GM21619 (cell line): ENCODE data around the gene GCNT1.
"Not testable (repeated sequence)": the region's sequence is repeated elsewhere in the genome, so short reads cannot be mapped to it uniquely, and the experiment has no call there.

Source experiments
- ATAC-seq: cut with Tn5 transposase; IDR thresholded peaks from one replicate; pipeline ENCODE4 v1.9.1; 2021; ENCODE audit not compliant: unreplicated experiment

Gene GCNT1

GRCh38 chr9:76458903-76459693 is at the start of gene GCNT1:
TSS of gene GCNT1 (plus strand) at chr9:76459182. CDS start at chr9:76502382, 43,200 bp downstream.
- peak; percentile 82 for ATAC-seq

DNA sequence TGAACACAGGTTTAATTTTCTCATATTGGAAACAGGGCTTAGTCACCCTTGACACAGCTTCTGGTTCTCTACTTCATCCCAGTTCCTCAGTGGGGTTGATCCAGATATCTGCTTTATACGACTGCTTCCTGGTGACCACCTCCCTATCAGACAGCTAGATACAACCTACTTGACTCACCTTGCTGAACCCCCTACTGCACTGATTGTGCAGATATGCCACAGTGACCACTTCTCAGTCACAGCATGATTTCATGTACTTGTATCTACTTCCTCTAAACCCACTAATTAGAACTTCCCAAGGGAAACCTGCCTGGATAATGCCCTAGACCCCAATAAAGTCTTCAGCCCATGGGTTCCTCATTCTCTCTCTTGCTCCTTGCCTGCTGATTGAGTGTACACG is 46.3 kb upstream of the GCNT1 start:
- no peak for ATAC-seq

- no peak for ATAC-seq
Measured at GRCh38 chr9:76413658-76414057, 45.3 kb upstream of the GCNT1 start.

GRCh38 chr9:76414661-76415060 is 44.3 kb upstream of the GCNT1 start:
- ATAC-seq, result peak; percentile 75

DNA sequence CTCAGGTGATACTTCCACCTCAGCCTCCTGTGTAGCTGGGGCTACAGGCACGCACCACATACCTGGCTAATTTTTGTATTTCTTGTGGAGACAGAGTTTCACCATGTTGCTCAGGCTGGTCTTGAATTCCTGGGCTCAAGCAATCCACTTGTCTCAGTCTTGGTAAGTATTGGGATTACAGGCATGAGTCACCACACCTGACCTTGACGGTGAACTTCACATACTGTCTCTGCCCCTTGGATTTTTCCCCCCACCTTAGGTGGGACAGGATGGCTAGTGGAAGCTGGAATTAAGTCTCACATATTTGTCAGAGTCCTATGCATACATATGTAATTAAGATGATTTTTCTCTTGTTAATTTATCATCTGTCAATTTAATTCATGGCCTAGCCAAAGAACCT is 43.8 kb upstream of the GCNT1 start:
- no peak for ATAC-seq

- ATAC-seq, result no peak
Measured at GRCh38 chr9:76415731-76416130, 43.3 kb upstream of the GCNT1 start.

- ATAC-seq, result no peak
Measured at GRCh38 chr9:76417394-76417793, 41.6 kb upstream of the GCNT1 start.

- ATAC-seq, result no peak
Measured at GRCh38 chr9:76419782-76420380, 39.1 kb upstream of the GCNT1 start.

- ATAC-seq, result no peak
Measured at GRCh38 chr9:76423216-76424177, 35.5 kb upstream of the GCNT1 start.

DNA sequence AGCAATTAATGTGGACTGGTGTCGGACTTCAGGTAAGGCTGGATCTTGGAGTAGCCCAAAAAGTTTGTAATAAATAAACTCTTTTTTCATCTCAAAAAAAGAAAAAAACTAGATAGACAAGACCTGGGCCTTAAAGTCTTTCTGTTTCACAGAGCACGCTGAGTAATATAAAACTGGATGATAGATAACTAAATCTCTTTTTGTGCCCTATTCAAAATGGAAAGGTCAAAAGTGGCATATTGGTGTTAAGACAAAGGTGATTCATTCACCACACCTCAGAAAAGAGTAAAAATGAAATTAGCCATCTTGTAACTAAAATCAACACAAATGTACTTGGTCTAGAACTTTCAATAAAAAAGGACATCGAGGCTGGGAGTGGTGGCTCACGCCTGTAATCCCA is 34.5 kb upstream of the GCNT1 start:
- ATAC-seq, result no peak

DNA sequence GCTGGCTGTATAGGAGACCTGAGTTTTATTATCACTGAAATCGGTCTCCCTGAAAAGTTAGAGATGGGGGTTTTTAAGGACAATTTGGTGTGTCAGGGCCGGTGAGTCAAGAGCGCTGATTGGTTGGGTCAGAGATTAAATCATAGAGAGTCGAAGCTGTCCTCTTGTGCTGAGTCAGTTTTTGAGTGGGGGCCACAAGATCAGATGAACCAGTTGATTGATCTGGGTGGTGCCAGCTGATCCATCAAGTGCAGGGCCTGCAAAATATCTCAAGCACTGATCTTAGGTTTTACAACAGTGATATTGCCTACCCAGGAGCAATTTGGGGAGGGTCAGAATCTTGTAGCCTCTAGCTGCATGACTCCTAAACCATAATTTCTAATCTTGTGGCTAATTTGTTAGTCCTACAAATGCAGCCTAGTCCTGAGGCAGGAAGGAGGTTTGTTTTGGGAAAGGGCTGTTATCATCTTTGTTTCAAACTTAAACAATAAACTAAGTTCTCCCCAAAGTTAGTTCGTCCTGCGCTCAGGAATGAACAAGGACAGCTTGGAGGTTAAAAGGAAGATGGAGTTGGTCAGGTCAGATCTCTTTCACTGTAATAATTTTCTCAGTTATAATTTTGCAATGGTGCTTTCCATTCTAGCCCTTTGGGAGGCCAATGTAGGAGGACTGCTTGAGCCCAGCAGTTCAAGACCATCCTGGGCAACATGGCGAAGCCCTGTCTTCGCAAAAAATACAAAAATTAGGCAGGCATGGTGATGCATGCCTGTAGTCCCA is 33.1 kb upstream of the GCNT1 start:
- no peak for ATAC-seq

DNA sequence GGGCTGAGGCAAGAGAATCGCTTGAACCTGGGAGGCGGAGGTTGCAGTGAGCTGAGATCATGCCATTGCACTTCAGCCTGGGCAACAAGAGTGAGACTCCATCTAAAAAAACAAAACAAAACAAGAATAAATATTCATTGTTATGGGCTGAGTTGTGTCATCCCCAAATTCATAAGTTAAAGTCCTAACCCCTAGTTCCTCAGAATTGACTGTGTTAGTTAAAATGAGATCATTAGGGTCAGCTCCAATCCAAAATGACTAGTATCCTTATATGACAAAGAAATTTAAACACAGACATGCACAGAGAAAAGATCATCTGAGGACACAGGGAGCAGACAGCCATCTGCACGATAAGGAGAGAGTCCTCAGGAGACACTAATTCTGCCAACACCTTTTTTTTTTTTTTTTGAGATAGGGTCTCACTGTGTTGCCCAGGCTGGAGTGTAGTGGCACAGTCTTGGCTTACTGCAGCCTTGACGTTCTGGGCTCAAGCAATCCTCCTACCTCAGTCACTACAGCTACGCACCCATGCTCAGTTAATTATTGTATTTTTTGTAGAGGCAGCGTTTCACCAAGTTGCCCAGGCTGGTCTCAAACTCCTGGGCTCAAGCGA is 32.1 kb upstream of the GCNT1 start:
- no peak for ATAC-seq

DNA sequence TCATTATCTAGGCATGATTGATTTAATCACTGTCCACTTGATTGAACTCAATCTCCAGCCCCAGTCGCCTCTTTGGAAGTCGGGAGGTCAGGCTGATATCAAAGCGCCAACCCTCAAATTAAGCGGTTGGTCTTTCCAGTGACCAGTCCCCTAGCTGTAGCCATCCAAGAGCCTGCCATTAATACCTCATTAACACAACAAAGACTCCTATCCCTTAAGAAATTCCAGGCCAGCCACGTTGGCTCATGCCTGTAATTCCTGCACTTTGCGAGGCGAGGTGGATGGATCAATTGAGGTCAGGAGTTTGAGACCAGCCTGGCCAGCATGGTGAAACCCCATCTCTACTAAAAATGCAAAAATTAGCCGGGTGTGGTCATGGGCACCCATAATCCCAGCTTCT is 27.4 kb upstream of the GCNT1 start:
- ATAC-seq, result no peak

DNA sequence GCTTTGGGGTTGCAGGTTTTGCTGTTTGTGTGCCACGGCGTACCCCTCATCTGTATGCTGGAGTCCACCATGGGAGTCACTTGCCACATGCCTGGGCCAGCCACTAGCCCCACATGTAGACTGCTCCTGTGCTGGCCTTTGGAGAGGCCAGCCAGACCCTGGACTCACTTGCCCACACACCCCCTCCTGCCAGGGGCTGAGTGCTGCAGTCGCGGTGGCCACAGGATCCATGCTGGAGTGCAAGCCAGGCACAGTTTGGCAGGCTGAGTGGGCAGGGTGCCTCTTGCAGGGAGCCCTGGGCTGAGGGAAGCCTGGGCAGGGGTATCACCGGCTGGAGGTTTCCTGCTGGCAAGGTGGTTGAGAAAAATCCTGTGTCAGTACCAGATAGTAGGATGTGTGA is 25.6 kb upstream of the GCNT1 start:
- no peak for ATAC-seq

GRCh38 chr9:76433836-76434235 is 25.1 kb upstream of the GCNT1 start:
- no peak for ATAC-seq

GRCh38 chr9:76434897-76435296 is 24.1 kb upstream of the GCNT1 start:
- ATAC-seq, result not testable (repeated sequence)

DNA sequence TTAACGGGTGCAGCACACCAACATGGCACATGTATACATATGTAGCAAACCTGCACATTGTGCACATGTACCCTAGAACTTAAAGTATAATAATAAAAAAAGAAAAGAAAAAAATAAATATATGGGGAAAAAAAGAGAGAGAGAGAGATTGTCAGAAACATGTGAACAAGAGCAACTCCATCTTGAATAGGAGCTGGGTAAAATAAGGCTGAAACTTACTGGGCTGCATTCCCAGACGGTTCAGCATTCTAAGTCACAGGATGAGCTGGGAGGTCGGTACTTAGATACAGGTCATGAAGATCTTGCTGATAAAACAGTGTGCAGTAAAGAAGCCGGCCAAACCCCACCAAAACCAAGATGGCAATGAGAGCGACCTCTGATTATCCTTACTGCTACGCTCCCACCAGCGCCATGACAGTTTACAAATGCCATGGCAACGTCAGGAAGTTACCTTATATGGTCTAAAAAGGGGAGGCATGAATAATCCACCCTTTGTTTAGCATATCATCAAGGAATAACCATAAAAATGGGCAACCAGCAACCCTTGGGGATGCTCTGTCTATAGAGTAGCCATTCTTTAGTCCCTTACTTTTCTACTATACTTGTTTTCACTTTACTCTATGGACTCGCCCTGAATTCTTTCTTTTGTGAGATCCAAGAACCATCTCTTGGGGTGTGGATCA is 21.8 kb upstream of the GCNT1 start:
- not testable (repeated sequence) for ATAC-seq

GRCh38 chr9:76438841-76439588 is 20.0 kb upstream of the GCNT1 start:
- peak; percentile 62 for ATAC-seq
